Activated naive CD4-positive, alpha-beta T cell treated with anti-CD3 and anti-CD28 coated beads for 36 hours (primary cell): ENCODE results near the gene SURF2. TPM values are rescaled to one million over a fixed set of nuclear protein-coding genes. Genes with fewer than 3 reads are reported as not detected.
A peak's percentile ranks its signal among the peaks of the same experiment; 100 is the strongest.

Source experiments
- CTCF ChIA-PET: fragments of 350-600 bp; sonication (Branson Sonifier 250); formaldehyde crosslinking; loops from one replicate; lab custom pipeline; 2021; ENCODE audit warnings: antibody characterized with exemption; lab: Charles Lee
- DNase-seq: peaks from one replicate; pipeline ENCODE4 v3.0.0-alpha.2; 2020
- H3K27ac Mint-ChIP-seq: one replicate; pipeline ENCODE4 v1.8.0; 2021; ENCODE audit warnings: mild to moderate bottlenecking, mixed read lengths
- H3K27me3 Mint-ChIP-seq: one replicate; pipeline ENCODE4 v1.8.0; 2021; ENCODE audit warnings: low read depth, mixed read lengths
- H3K36me3 Mint-ChIP-seq: one replicate; pipeline ENCODE4 v1.8.0; 2021; ENCODE audit warnings: low read depth, mixed read lengths
- H3K4me1 Mint-ChIP-seq: one replicate; pipeline ENCODE4 v1.8.0; 2021; ENCODE audit warnings: low read depth, mixed read lengths
- H3K4me3 Mint-ChIP-seq: one replicate; pipeline ENCODE4 v1.8.0; 2021; ENCODE audit warnings: mild to moderate bottlenecking, moderate library complexity, mixed read lengths
- H3K9me3 Mint-ChIP-seq: one replicate; pipeline ENCODE4 v1.8.0; 2021; ENCODE audit warnings: mixed read lengths
- intact Hi-C: fragments of 100-400 bp; cut with micrococcal nuclease; formaldehyde crosslinking; loops from one replicate; pipeline ENCODE4 v1.15.1; 2023
- total RNA-seq, 2 experiments: library from RNA; stranded (reverse); gene quantifications; one replicate each; pipeline ENCODE4 v1.2.3, GENCODE V29; 2021

SURF2 gene
- total RNA-seq, 2 experiments from 2014 or later = 15.0 to 16.2 TPM

GRCh38 chr9:133348718-133349573 is 7.4 kb upstream of the SURF2 start:
- Mint-ChIP-seq H3K36me3 (peaks cover 51% of the 10 kb centered on the region), H3K4me1 (peaks cover 37% of the 10 kb centered on the region), H3K9me3 (no peaks in the 10 kb centered on the region), H3K27ac (peak overlapping the region; percentile 97), H3K27me3 (no peaks in the 10 kb centered on the region), H3K4me3 (peak overlapping the region; percentile 92)
- intact Hi-C loops = loop anchor here (1.0 to 2.0 kb wide), 5 partner anchors 7 to 68 kb away; partner anchors contain the start of genes SURF1, SURF2 and SURF6
- CTCF ChIA-PET = interaction anchor here (1.6 kb wide), 1 partner anchor 22 kb away, joined by 4 read pairs; no protein-coding TSS in a partner anchor
- no peak for DNase-seq

- peak overlapping the region; percentile 97 for H3K27ac Mint-ChIP-seq
- peak overlapping the region; percentile 92 for H3K4me3 Mint-ChIP-seq
- H3K27me3 Mint-ChIP-seq = no peaks in the 10 kb centered on the region
- H3K36me3 Mint-ChIP-seq = peaks cover 51% of the 10 kb centered on the region
- DNase-seq = no peak
- CTCF ChIA-PET = interaction anchor here (0.6 to 3.1 kb wide), 4 partner anchors 10 to 1100 kb away, joined by 3 to 16 read pairs (median 3); no protein-coding TSS in a partner anchor
- no peaks in the 10 kb centered on the region for H3K9me3 Mint-ChIP-seq
- intact Hi-C loops = loop anchor here (2.0 kb wide), 2 partner anchors 55 to 67 kb away; no protein-coding TSS in a partner anchor
- peaks cover 48% of the 10 kb centered on the region for H3K4me1 Mint-ChIP-seq
Observed at GRCh38 chr9:133349965-133350616, 6.3 kb upstream of the SURF2 start.

GRCh38 chr9:133351526-133351907 is 4.8 kb upstream of the SURF2 start:
- CTCF ChIA-PET = interaction anchor here (1.1 to 3.1 kb wide), 2 partner anchors 10 to 19 kb away, joined by 3 to 16 read pairs; no protein-coding TSS in a partner anchor
- H3K4me1 Mint-ChIP-seq = peaks cover 45% of the 10 kb centered on the region
- DNase-seq = no peak
- intact Hi-C loops = no loop called here
- H3K4me3 Mint-ChIP-seq = no peak overlapping the region
- H3K36me3 Mint-ChIP-seq = peaks cover 47% of the 10 kb centered on the region
- H3K9me3 Mint-ChIP-seq = no peaks in the 10 kb centered on the region
- H3K27ac Mint-ChIP-seq = peak overlapping the region; percentile 61
- no peaks in the 10 kb centered on the region for H3K27me3 Mint-ChIP-seq

- intact Hi-C loops = no loop called here
- Mint-ChIP-seq H3K27ac (peak overlapping the region; percentile 64), H3K4me1 (peaks cover 40% of the 10 kb centered on the region), H3K4me3 (no peak overlapping the region), H3K36me3 (peaks cover 43% of the 10 kb centered on the region), H3K9me3 (no peaks in the 10 kb centered on the region), H3K27me3 (no peaks in the 10 kb centered on the region)
- CTCF ChIA-PET = interaction anchor here (1.1 to 3.1 kb wide), 2 partner anchors 10 to 19 kb away, joined by 3 to 16 read pairs; no protein-coding TSS in a partner anchor
- peak; percentile 66 for DNase-seq
Observed at GRCh38 chr9:133351908-133352634, 4.3 kb upstream of the SURF2 start.

- Mint-ChIP-seq H3K4me1 (peaks cover 45% of the 10 kb centered on the region), H3K27ac (peak overlapping the region; percentile 64), H3K36me3 (peaks cover 42% of the 10 kb centered on the region), H3K4me3 (no peak overlapping the region), H3K27me3 (no peaks in the 10 kb centered on the region), H3K9me3 (no peaks in the 10 kb centered on the region)
- no peak for DNase-seq
- intact Hi-C loops = no loop called here
- CTCF ChIA-PET = interaction anchor here (0.8 to 3.1 kb wide), 2 partner anchors 18 to 19 kb away, joined by 3 to 16 read pairs; no protein-coding TSS in a partner anchor
Observed at GRCh38 chr9:133352635-133353340, 3.6 kb upstream of the SURF2 start.

- CTCF ChIA-PET = interaction anchor here (0.7 to 0.8 kb wide), 2 partner anchors 10 to 19 kb away, joined by 3 read pairs; no protein-coding TSS in a partner anchor
- intact Hi-C loops = no loop called here
- Mint-ChIP-seq H3K27me3 (no peaks in the 10 kb centered on the region), H3K27ac (peak overlapping the region; percentile 43), H3K4me1 (peaks cover 53% of the 10 kb centered on the region), H3K36me3 (peaks cover 39% of the 10 kb centered on the region), H3K9me3 (no peaks in the 10 kb centered on the region), H3K4me3 (no peak overlapping the region)
- no peak for DNase-seq
Observed at GRCh38 chr9:133353548-133353947, 2.8 kb upstream of the SURF2 start.

GRCh38 chr9:133354766-133355165 is 1.6 kb upstream of the SURF2 start:
- no peaks in the 10 kb centered on the region for H3K9me3 Mint-ChIP-seq
- H3K4me1 Mint-ChIP-seq = peaks cover 49% of the 10 kb centered on the region
- H3K36me3 Mint-ChIP-seq = peaks cover 31% of the 10 kb centered on the region
- H3K27ac Mint-ChIP-seq = no peak overlapping the region
- intact Hi-C loops = loop anchor here (5.0 kb wide), 1 partner anchor 133 kb away; no protein-coding TSS in a partner anchor
- DNase-seq = no peak
- CTCF ChIA-PET = interaction anchor here (0.9 to 6.0 kb wide), 4 partner anchors 17 to 63 kb away, joined by 3 to 48 read pairs (median 3); partner anchors contain the start of gene REXO4
- no peaks in the 10 kb centered on the region for H3K27me3 Mint-ChIP-seq
- H3K4me3 Mint-ChIP-seq = peak overlapping the region; percentile 82

- CTCF ChIA-PET = interaction anchor here (0.7 to 6.0 kb wide), 9 partner anchors 9 to 86 kb away, joined by 3 to 48 read pairs (median 3); partner anchors contain the start of gene REXO4
- Mint-ChIP-seq H3K27ac (peak overlapping the region; percentile 81), H3K9me3 (no peaks in the 10 kb centered on the region), H3K27me3 (no peaks in the 10 kb centered on the region), H3K4me1 (peaks cover 48% of the 10 kb centered on the region), H3K36me3 (peaks cover 25% of the 10 kb centered on the region), H3K4me3 (peak overlapping the region; percentile 82)
- intact Hi-C loops = loop anchor here (1.0 to 5.0 kb wide), 3 partner anchors 8 to 131 kb away; partner anchors contain the start of genes MED22 and RPL7A
- no peak for DNase-seq
Observed at GRCh38 chr9:133355881-133356357, 431 bp upstream of the SURF2 start.

GRCh38 chr9:133357656-133358055 is 1.3 kb downstream of the SURF2 start:
- Mint-ChIP-seq H3K4me1 (peaks cover 52% of the 10 kb centered on the region), H3K27ac (peak overlapping the region; percentile 62)
- CTCF ChIA-PET = interaction anchor here (6.0 kb wide), 1 partner anchor 15 kb away, joined by 48 read pairs; no protein-coding TSS in a partner anchor

GRCh38 chr9:133359399-133360175 is 3.2 kb downstream of the SURF2 start:
- Mint-ChIP-seq H3K36me3 (peaks cover 41% of the 10 kb centered on the region), H3K9me3 (no peaks in the 10 kb centered on the region), H3K4me3 (peak overlapping the region; percentile 21), H3K27me3 (no peaks in the 10 kb centered on the region), H3K27ac (peak overlapping the region; percentile 90), H3K4me1 (peaks cover 50% of the 10 kb centered on the region)
- intact Hi-C loops = loop anchor here (5.0 kb wide), 1 partner anchor 128 kb away; no protein-coding TSS in a partner anchor
- CTCF ChIA-PET = interaction anchor here (0.7 to 6.0 kb wide), 7 partner anchors 13 to 497 kb away, joined by 3 to 48 read pairs (median 3); no protein-coding TSS in a partner anchor
- DNase-seq = peak; percentile 46

More at GRCh38 chr9:133357656-133358055, 1.3 kb downstream of the SURF2 start:
- H3K4me3 Mint-ChIP-seq = peak overlapping the region; percentile 75
- H3K36me3 Mint-ChIP-seq = peaks cover 25% of the 10 kb centered on the region
- no peaks in the 10 kb centered on the region for H3K9me3 Mint-ChIP-seq
- DNase-seq = no peak
- intact Hi-C loops = loop anchor here (5.0 kb wide), 1 partner anchor 130 kb away; no protein-coding TSS in a partner anchor
- H3K27me3 Mint-ChIP-seq = no peaks in the 10 kb centered on the region
